Measurements from ENCODE around the gene VAMP1.

Gene VAMP1

DNA sequence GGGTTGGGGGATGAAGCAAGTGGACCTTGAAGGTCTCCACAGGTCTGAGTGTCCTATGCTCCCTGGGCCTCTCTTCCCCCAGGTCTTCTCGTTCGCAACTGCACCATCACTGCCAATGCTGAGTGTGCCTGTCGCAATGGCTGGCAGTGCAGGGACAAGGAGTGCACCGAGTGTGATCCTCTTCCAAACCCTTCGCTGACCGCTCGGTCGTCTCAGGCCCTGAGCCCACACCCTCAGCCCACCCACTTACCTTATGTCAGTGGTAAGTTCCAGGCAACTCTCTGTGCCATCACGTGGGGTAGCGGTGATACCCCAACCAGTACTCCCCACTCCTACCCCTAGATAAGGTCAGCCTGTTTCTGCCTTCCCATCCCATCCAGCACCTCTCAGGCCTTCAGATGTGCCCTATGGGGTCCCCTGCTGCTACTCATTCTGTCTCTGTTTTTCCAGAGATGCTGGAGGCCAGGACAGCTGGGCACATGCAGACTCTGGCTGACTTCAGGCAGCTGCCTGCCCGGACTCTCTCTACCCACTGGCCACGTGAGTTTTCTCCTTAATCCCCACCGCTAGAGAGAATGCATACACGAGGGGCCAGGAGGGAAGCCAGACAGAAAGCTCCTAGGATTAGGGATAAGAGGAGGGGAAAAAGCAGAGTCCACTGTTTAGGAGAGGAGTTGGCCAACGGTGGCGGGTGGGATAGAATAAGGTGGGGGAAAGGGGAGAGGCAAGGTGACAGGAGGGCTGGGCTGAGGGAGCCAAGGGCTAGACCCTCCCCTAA is 20.2 kb downstream of the VAMP1 start:
- Histone ChIP-seq H3F3A (ENCODE audit: insufficient read depth, low read length) (no peaks in the 10 kb centered on the region), H3K27ac (ENCODE audit: low read depth, low read length, poor library complexity, severe bottlenecking) (peak overlapping the region; percentile 99), H3K9ac (ENCODE audit: low read length) (peak overlapping the region; percentile 74), H3K36me3 (ENCODE audit: insufficient read depth, low read length) (peaks cover 64% of the 10 kb centered on the region; the same call in 1 of the 2 replicates), H3K79me2 (ENCODE audit: insufficient read depth, low read length) (peaks cover 7% of the 10 kb centered on the region; the same call in 1 of the 2 replicates), H3K9me3 (ENCODE audit: low read length) (no peaks in the 10 kb centered on the region), H3K4me2 (ENCODE audit: low read length) (peak overlapping the region; percentile 68), H3K4me3 (ENCODE audit: low read depth, low read length, poor library complexity, severe bottlenecking) (peak overlapping the region; percentile 57), H2AFZ (ENCODE audit: low read length) (no peak overlapping the region), H3K9me2 (ENCODE audit: low read depth, low read length) (no peaks in the 10 kb centered on the region), H3K27me3 (ENCODE audit: insufficient read depth, low read length) (no peaks in the 10 kb centered on the region), H3K4me1 (ENCODE audit: insufficient read depth, low read length, severe bottlenecking) (peaks cover 67% of the 10 kb centered on the region), H4K20me1 (ENCODE audit: insufficient read depth, low read length) (no peaks in the 10 kb centered on the region)
- no peak for TF ChIP-seq EZH2 (IDR thresholded peaks at IDR 0.05; ENCODE audit: borderline replicate concordance, low read length)
- TF ChIP-seq, protein P1, sequence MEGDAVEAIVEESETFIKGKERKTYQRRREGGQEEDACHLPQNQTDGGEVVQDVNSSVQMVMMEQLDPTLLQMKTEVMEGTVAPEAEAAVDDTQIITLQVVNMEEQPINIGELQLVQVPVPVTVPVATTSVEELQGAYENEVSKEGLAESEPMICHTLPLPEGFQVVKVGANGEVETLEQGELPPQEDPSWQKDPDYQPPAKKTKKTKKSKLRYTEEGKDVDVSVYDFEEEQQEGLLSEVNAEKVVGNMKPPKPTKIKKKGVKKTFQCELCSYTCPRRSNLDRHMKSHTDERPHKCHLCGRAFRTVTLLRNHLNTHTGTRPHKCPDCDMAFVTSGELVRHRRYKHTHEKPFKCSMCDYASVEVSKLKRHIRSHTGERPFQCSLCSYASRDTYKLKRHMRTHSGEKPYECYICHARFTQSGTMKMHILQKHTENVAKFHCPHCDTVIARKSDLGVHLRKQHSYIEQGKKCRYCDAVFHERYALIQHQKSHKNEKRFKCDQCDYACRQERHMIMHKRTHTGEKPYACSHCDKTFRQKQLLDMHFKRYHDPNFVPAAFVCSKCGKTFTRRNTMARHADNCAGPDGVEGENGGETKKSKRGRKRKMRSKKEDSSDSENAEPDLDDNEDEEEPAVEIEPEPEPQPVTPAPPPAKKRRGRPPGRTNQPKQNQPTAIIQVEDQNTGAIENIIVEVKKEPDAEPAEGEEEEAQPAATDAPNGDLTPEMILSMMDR (IDR thresholded peaks at IDR 0.05; ENCODE audit: low read length): no peak

DNA sequence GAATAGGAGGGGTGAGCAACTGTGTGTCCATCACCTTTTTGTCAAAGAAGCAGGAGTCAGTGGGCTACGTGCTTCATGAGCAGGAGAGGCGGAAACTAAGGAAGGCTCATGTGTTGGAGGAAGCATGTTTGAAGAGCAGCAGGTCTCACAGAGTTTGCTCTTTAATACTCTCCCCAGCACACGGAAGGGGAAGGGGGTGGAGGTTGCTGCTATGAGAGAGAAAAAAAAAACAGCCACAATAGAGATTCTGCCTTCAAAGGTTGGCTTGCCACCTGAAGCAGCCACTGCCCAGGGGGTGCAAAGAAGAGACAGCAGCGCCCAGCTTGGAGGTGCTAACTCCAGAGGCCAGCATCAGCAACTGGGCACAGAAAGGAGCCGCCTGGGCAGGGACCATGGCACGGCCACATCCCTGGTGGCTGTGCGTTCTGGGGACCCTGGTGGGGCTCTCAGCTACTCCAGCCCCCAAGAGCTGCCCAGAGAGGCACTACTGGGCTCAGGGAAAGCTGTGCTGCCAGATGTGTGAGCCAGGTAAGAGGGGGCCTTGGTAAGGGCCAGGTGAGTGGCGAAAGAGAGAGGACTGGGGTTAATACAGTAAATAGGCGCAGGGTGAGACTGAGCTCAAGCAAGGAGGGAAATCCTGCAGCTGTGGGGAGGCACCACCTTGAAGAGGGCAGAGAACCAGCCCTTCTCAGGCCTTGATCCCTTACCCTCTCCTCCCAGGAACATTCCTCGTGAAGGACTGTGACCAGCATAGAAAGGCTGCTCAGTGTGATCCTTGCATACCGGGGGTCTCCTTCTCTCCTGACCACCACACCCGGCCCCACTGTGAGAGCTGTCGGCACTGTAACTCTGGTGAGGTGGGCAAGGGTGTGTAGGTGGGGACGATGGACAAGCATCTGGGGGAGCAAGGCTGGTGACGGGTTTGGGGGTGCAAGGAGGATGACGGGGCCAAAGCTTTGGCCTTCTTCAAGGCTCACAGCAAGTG is 25.5 kb downstream of the VAMP1 start, which contains the start of gene CD27:
CD27 (plus strand) TSS at position 252 of the 985 bp plus-strand sequence; CDS start at position 393, 141 bp downstream.
- Histone ChIP-seq H4K20me1 (ENCODE audit: insufficient read depth, low read length) (no peaks in the 10 kb centered on the region), H3K9me2 (ENCODE audit: low read depth, low read length) (no peaks in the 10 kb centered on the region), H3K4me3 (ENCODE audit: low read depth, low read length, poor library complexity, severe bottlenecking) (peak within 1 kb of the TSS; percentile 92), H2AFZ (ENCODE audit: low read length) (no peak within 1 kb of the TSS), H3K9me3 (ENCODE audit: low read length) (no peaks in the 10 kb centered on the region), H3K4me2 (ENCODE audit: low read length) (peak within 1 kb of the TSS; percentile 92), H3F3A (ENCODE audit: insufficient read depth, low read length) (no peaks in the 10 kb centered on the region), H3K4me1 (ENCODE audit: insufficient read depth, low read length, severe bottlenecking) (peaks cover 73% of the 10 kb centered on the region), H3K27ac (ENCODE audit: low read depth, low read length, poor library complexity, severe bottlenecking) (peak within 1 kb of the TSS; percentile 99), H3K79me2 (ENCODE audit: insufficient read depth, low read length) (peaks cover 8% of the 10 kb centered on the region), H3K9ac (ENCODE audit: low read length) (peak within 1 kb of the TSS; percentile 98), H3K36me3 (ENCODE audit: insufficient read depth, low read length) (peaks cover 24% of the 10 kb centered on the region; the same call in 1 of the 2 replicates), H3K27me3 (ENCODE audit: insufficient read depth, low read length) (no peaks in the 10 kb centered on the region)
- TF ChIP-seq, protein P1 (IDR thresholded peaks at IDR 0.05; ENCODE audit: low read length): no peak
- TF ChIP-seq EZH2 (IDR thresholded peaks at IDR 0.05; ENCODE audit: borderline replicate concordance, low read length): no peak

DNA sequence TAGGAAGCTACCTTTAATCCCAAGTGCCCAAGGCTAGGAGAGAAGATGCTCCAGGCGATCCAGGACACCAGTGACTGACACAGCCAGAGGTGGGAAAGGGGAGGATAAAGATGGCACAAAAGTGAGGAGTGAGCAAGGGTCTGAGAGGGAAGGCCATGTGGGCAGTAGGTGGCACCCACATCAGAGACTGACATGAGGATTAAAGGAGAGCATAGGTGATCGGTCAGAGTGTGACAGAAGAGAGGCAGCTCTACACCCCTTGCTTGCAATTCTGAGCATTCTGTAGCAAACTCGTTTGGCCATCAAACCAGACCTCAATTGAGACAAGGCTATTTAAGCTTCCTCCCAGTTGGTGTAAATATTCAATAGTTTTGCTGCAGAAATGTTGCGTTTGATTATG is 26.4 kb downstream of the VAMP1 start:
- Histone ChIP-seq H3K4me1 (ENCODE audit: insufficient read depth, low read length, severe bottlenecking) (peaks cover 69% of the 10 kb centered on the region), H3K4me2 (ENCODE audit: low read length) (peak overlapping the region; percentile 92), H3K27ac (ENCODE audit: low read depth, low read length, poor library complexity, severe bottlenecking) (peak overlapping the region; percentile 99)

More for the DNA sequence above, 26.4 kb downstream of the VAMP1 start:
- peaks cover 22% of the 10 kb centered on the region; the same call in 1 of the 2 replicates for H3K36me3 ChIP-seq (ENCODE audit: insufficient read depth, low read length)
- H4K20me1 ChIP-seq (ENCODE audit: insufficient read depth, low read length): no peaks in the 10 kb centered on the region
- no peaks in the 10 kb centered on the region for H3K9me3 ChIP-seq (ENCODE audit: low read length)
- H3K27me3 ChIP-seq (ENCODE audit: insufficient read depth, low read length): no peaks in the 10 kb centered on the region
- no peak overlapping the region for H2AFZ ChIP-seq (ENCODE audit: low read length)
- TF ChIP-seq EZH2 (IDR thresholded peaks at IDR 0.05; ENCODE audit: borderline replicate concordance, low read length): no peak
- TF ChIP-seq, protein P1 (IDR thresholded peaks at IDR 0.05; ENCODE audit: low read length): peak; percentile 18; the same call in 1 of the 2 replicates
- H3K4me3 ChIP-seq (ENCODE audit: low read depth, low read length, poor library complexity, severe bottlenecking): peak overlapping the region; percentile 92
- H3K79me2 ChIP-seq (ENCODE audit: insufficient read depth, low read length): peaks cover 8% of the 10 kb centered on the region
- no peaks in the 10 kb centered on the region for H3K9me2 ChIP-seq (ENCODE audit: low read depth, low read length)
- H3F3A ChIP-seq (ENCODE audit: insufficient read depth, low read length): 0 out of 2 replicates have a peak, but pooled peaks cover 4% of the 10 kb centered on the region
- H3K9ac ChIP-seq (ENCODE audit: low read length): peak overlapping the region; percentile 98
